H1 (cell line): ENCODE results near the gene DIAPH2. TPM values are rescaled to one million over a fixed set of nuclear protein-coding genes. Genes with fewer than 3 reads are reported as not detected.

Experiments used
- CBX8 ChIP-seq: fragments of 300-800, 300-1000 bp; sonication (generic); IDR thresholded peaks from 2 replicates; pipeline ENCODE4 v1.7.1; 2016; ENCODE audit warnings: low read depth, low read length, borderline replicate concordance
- JUN ChIP-seq: IDR thresholded peaks from 2 replicates; pipeline ENCODE4 v1.6.1; 2011; ENCODE audit warnings: low read depth, mild to moderate bottlenecking, improper control_type of control experiment, low read length
- RNF2 ChIP-seq: fragments of 200-900, 300-1000 bp; sonication (generic); IDR thresholded peaks from 2 replicates; pipeline ENCODE4 v1.7.1; 2016; ENCODE audit warnings: borderline replicate concordance, low read depth, mild to moderate bottlenecking, antibody characterized with exemption, low read length; ENCODE audit not compliant: poor library complexity, severe bottlenecking; ENCODE audit errors: missing control alignments
- TEAD4 ChIP-seq: IDR thresholded peaks from 2 replicates; pipeline ENCODE4 v1.6.1; 2012; ENCODE audit warnings: low read depth, low read length, inconsistent platforms, mixed read lengths
- polyA plus RNA-seq, 7 experiments: library from polyadenylated mRNA; depleted of rRNA in 3 of 7; stranded (reverse) in 5 of 7; unstranded in 2 of 7; fragments of >200 nt in 5 of 7; fragments of 200-250 nt in 2 of 7; gene quantifications; 1 replicate in 5 of 7; 2 replicates in 1 of 7; 4 replicates in 1 of 7; pipeline versions ENCODE4 v1.2.1 to v1.2.3, GENCODE V29; 2011 to 2013; ENCODE audit warnings: missing spikeins in 2 of 7, mixed read lengths in 2 of 7
- total RNA-seq: library from RNA; stranded (reverse); fragmentation: NEBNext Ultra II Directional; extraction: Animal tissue kit (Norgen Biotek cat#: 25700); gene quantifications from 2 replicates; pipeline ENCODE4 v1.2.1, GENCODE V29; 2021
- TF ChIP-seq, protein P1 (sequence below): IDR thresholded peaks from 2 replicates; pipeline ENCODE4 v1.6.1; 2012; ENCODE audit warnings: low read length, inconsistent platforms

DIAPH2 gene
- total and polyA plus RNA-seq, 2 of the 8 experiments (the other 6 are each of a cell fraction or from before 2014, with no cell fraction given), result 4.4 to 24.3 TPM

DNA sequence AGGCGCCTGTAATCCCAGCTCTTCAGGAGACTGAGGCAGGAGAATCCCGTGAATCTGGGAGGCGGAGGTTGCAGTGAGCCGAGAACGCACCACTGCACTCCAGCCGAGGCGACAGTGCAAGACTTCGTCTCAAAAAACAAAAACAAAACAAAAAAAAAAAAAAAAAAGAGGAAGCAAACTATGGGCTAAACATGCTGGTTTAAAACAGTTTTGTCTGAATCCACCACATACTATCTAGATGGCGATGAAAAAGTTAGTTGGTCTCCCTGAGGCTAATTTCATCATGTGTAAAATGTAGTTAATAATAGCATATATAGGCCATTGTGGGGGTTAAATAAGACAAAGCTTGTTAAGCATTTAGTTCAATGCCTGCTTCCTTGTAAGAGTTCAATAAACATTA, 650.2 kb downstream of the DIAPH2 start (continued):
- TF ChIP-seq JUN (no peak), RNF2 (no peak), CBX8 (no peak), TEAD4 (no peak)
- TF ChIP-seq, protein P1, sequence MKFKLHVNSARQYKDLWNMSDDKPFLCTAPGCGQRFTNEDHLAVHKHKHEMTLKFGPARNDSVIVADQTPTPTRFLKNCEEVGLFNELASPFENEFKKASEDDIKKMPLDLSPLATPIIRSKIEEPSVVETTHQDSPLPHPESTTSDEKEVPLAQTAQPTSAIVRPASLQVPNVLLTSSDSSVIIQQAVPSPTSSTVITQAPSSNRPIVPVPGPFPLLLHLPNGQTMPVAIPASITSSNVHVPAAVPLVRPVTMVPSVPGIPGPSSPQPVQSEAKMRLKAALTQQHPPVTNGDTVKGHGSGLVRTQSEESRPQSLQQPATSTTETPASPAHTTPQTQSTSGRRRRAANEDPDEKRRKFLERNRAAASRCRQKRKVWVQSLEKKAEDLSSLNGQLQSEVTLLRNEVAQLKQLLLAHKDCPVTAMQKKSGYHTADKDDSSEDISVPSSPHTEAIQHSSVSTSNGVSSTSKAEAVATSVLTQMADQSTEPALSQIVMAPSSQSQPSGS, result no peak
